BJ (cell line): ENCODE results near the gene LRFN2. TPM values are rescaled to one million over a fixed set of nuclear protein-coding genes. Genes with fewer than 3 reads are reported as not detected.

Experiments
- CTCF ChIA-PET: fragments of 350-600 bp; formaldehyde crosslinking; extraction: SDS; loops from one replicate; lab custom pipeline; 2021; ENCODE audit warnings: antibody characterized with exemption, inconsistent platforms; lab: Yijun Ruan, JAX
- POLR2A ChIA-PET: fragments of 300-600 bp; sonication (Branson Sonifier 250); formaldehyde crosslinking; extraction: SDS; loops from one replicate; lab custom pipeline; 2021; ENCODE audit warnings: antibody characterized with exemption; lab: Charles Lee
- DNase-seq: peaks from one replicate; pipeline ENCODE4 v3.0.0-alpha.2; 2011; ENCODE audit warnings: low read depth
- H3K27me3 ChIP-seq: 2 replicates; pipeline ENCODE4 v1.6.0; 2011; ENCODE audit warnings: low read length; ENCODE audit not compliant: control insufficient read depth, insufficient read depth
- H3K36me3 ChIP-seq: 2 replicates; pipeline ENCODE4 v1.5.1; 2011; ENCODE audit warnings: low read length; ENCODE audit not compliant: control insufficient read depth, insufficient read depth
- H3K4me3 ChIP-seq: 2 replicates; pipeline ENCODE4 v1.5.1; 2011; ENCODE audit warnings: low read depth, mild to moderate bottlenecking, control low read depth, low read length
- CTCF ChIP-seq: IDR thresholded peaks from 2 replicates; pipeline ENCODE4 v1.5.1; 2011; ENCODE audit warnings: low read depth, mild to moderate bottlenecking, control low read depth, inconsistent platforms, low read length, moderate library complexity; ENCODE audit not compliant: insufficient read depth
- polyA plus RNA-seq: library from polyadenylated mRNA; depleted of rRNA; stranded (reverse); fragments of >200 nt; gene quantifications from 2 replicates; pipeline ENCODE4 v1.2.3, GENCODE V29; 2011

Gene LRFN2
- polyA plus RNA-seq, 1 experiment = not detected

- no peaks in the 10 kb centered on the region for H3K36me3 ChIP-seq
- no peak for TF ChIP-seq CTCF
- DNase-seq = no peak
- H3K4me3 ChIP-seq = no peak overlapping the region
- ChIA-PET CTCF (no interaction called here), POLR2A (interaction anchor here (0.6 kb wide), 1 partner anchor 50 kb away, joined by 4 read pairs; no protein-coding TSS in a partner anchor)
- H3K27me3 ChIP-seq = no peaks in the 10 kb centered on the region
These were observed 44.0 kb downstream of the LRFN2 start for GRCh38 chr6:40543146-40543545.

GRCh38 chr6:40542175-40542764 lies 44.9 kb downstream of the LRFN2 start:
- H3K4me3 ChIP-seq = no peak overlapping the region
- ChIA-PET POLR2A (no interaction called here), CTCF (no interaction called here)
- H3K36me3 ChIP-seq = no peaks in the 10 kb centered on the region
- no peak for TF ChIP-seq CTCF
- H3K27me3 ChIP-seq = no peaks in the 10 kb centered on the region
- no peak for DNase-seq

- ChIA-PET CTCF (no interaction called here), POLR2A (no interaction called here)
- TF ChIP-seq CTCF = no peak
- H3K36me3 ChIP-seq = no peaks in the 10 kb centered on the region
- no peak for DNase-seq
- no peak overlapping the region for H3K4me3 ChIP-seq
- no peaks in the 10 kb centered on the region for H3K27me3 ChIP-seq
These were observed 45.5 kb downstream of the LRFN2 start for GRCh38 chr6:40541556-40542174.

- DNase-seq = no peak
- TF ChIP-seq CTCF = no peak
- no peaks in the 10 kb centered on the region for H3K36me3 ChIP-seq
- H3K4me3 ChIP-seq = no peak overlapping the region
- ChIA-PET POLR2A (no interaction called here), CTCF (no interaction called here)
- H3K27me3 ChIP-seq = no peaks in the 10 kb centered on the region
These were observed 46.4 kb downstream of the LRFN2 start for GRCh38 chr6:40540790-40541189.

GRCh38 chr6:40539853-40540252 lies 47.3 kb downstream of the LRFN2 start:
- no peak for TF ChIP-seq CTCF
- DNase-seq = no peak
- ChIA-PET POLR2A (no interaction called here), CTCF (interaction anchor here (1.2 kb wide), 1 partner anchor 10 kb away, joined by 3 read pairs; no protein-coding TSS in a partner anchor)
- H3K4me3 ChIP-seq = no peak overlapping the region
- H3K36me3 ChIP-seq = no peaks in the 10 kb centered on the region
- no peaks in the 10 kb centered on the region for H3K27me3 ChIP-seq
